ENCODE results near the gene SERPINE1.

GRCh38 chr7:101096957-101097347 is 30.0 kb upstream of the SERPINE1 start:
- TF ChIP-seq CTCF (conservative IDR thresholded peaks at IDR 0.05 in 1 of 2, IDR thresholded peaks at IDR 0.05 in 1 of 2; ENCODE audit: low read depth in 1 of 2, low read length in 2 of 2) = no peak
- TF ChIP-seq EZH2 (IDR thresholded peaks at IDR 0.05; ENCODE audit: low read length, missing control alignments) = no peak
